Esophagus squamous epithelium (tissue), 5 donors: ENCODE data around the gene HGF. TPM values are rescaled to one million over a fixed set of nuclear protein-coding genes. Genes with fewer than 3 reads are reported as not detected.

ENCODE experiments used
- DNase-seq: peaks from one replicate; lab custom pipeline; 2025; lab: John Stamatoyannopoulos, UW
- H3K27ac ChIP-seq, 4 donors: fragments of 200-600 bp; sonication (generic); one replicate each; pipeline ENCODE4 v1.5.1; 2016 to 2019; ENCODE audit warnings: mild to moderate bottlenecking in 1 of 4
- H3K27me3 ChIP-seq, 4 donors: fragments of 200-600 bp; sonication (generic); 1 replicate in 3 of 4; 2 replicates in 1 of 4; pipeline versions ENCODE4 v1.5.1 to v1.6.0; 2017 to 2021; ENCODE audit warnings: antibody characterized with exemption in 1 of 4
- H3K36me3 ChIP-seq, 3 donors: fragments of 200-600 bp; sonication (generic); one replicate each; pipeline ENCODE4 v1.5.1; 2016 to 2019
- H3K4me1 ChIP-seq, 3 donors: fragments of 200-600 bp; sonication (generic); one replicate each; pipeline ENCODE4 v1.5.1; 2017 to 2019
- H3K4me3 ChIP-seq, 4 donors: fragments of 200-600 bp; sonication (generic); 1 replicate in 3 of 4; 2 replicates in 1 of 4; pipeline ENCODE4 v1.5.1; 2016 to 2019; ENCODE audit warnings: mild to moderate bottlenecking in 2 of 4, moderate library complexity in 1 of 4
- H3K9me3 ChIP-seq, 3 donors: fragments of 200-600 bp; sonication (generic); one replicate each; pipeline ENCODE4 v1.5.1; 2016 to 2019
- CTCF ChIP-seq, 6 experiments: fragments of 450-650 bp in 4 of 6; fragments of 200-600 bp in 2 of 6; sonication (generic) in 2 of 6; IDR thresholded peaks; one replicate each; pipeline ENCODE4 v1.5.1; 2016 to 2019; ENCODE audit warnings: antibody characterized with exemption in 6 of 6, mild to moderate bottlenecking in 4 of 6, moderate library complexity in 4 of 6
- POLR2A ChIP-seq, 4 donors: fragments of 450-650 bp; IDR thresholded peaks; one replicate each; pipeline ENCODE4 v1.6.1; 2017; ENCODE audit warnings: antibody characterized with exemption in 4 of 4, mild to moderate bottlenecking in 4 of 4, moderate library complexity in 3 of 4
- WGBS, 2 donors: methylation state at CpG; one replicate each; pipeline ENCODE4 v1.1.5; 2018; 5-methylcytosine and 5-hydroxymethylcytosine counted together
- intact Hi-C: fragments of 100-400 bp; cut with DNase I; formaldehyde crosslinking; loops from one replicate; pipeline ENCODE4 v1.15.0; 2022
- total RNA-seq, 4 donors: library from RNA; depleted of rRNA; stranded (reverse); fragments of >200 nt; gene quantifications; one replicate each; pipeline ENCODE4 v1.1.0, GENCODE V29; 2016
- donor health status: DM: yes; HTN: yes; CAD: no.

Gene HGF
- total RNA-seq, 4 donors from 2014 or later, result 0.30 to 4.4 (median 0.95) TPM

GRCh38 chr7:81745637-81746036 is 24.2 kb downstream of the HGF start:
- Histone ChIP-seq H3K27me3 (no peaks in the 10 kb centered on the region), H3K4me1 (no peaks in the 10 kb centered on the region), H3K36me3 (no peaks in the 10 kb centered on the region), H3K27ac (no peak overlapping the region), H3K4me3 (no peak overlapping the region), H3K9me3 (no peaks in the 10 kb centered on the region)
- intact Hi-C loops, result no loop called here
- no peak for DNase-seq
- no peak for TF ChIP-seq CTCF (IDR thresholded peaks at IDR 0.05)
- no peak for TF ChIP-seq POLR2A (IDR thresholded peaks at IDR 0.05)
- WGBS, 2 donors, result 81 to 97% methylated on average over 2 of the region's 2 CpGs

GRCh38 chr7:81744389-81744788 is 25.5 kb downstream of the HGF start:
- no peaks in the 10 kb centered on the region for H3K36me3 ChIP-seq
- no peak overlapping the region for H3K27ac ChIP-seq
- TF ChIP-seq POLR2A (IDR thresholded peaks at IDR 0.05), result no peak
- no peak for TF ChIP-seq CTCF (IDR thresholded peaks at IDR 0.05)
- intact Hi-C loops, result no loop called here
- no peak overlapping the region for H3K4me3 ChIP-seq
- no peak for DNase-seq
- no peaks in the 10 kb centered on the region for H3K27me3 ChIP-seq
- H3K9me3 ChIP-seq, result no peaks in the 10 kb centered on the region
- no peaks in the 10 kb centered on the region for H3K4me1 ChIP-seq

- no peaks in the 10 kb centered on the region for H3K36me3 ChIP-seq
- no peaks in the 10 kb centered on the region for H3K4me1 ChIP-seq
- intact Hi-C loops, result no loop called here
- H3K4me3 ChIP-seq, result no peak overlapping the region
- TF ChIP-seq POLR2A (IDR thresholded peaks at IDR 0.05) (no peak), CTCF (IDR thresholded peaks at IDR 0.05) (no peak)
- H3K27ac ChIP-seq, result no peak overlapping the region
- no peak for DNase-seq
- H3K27me3 ChIP-seq, result no peaks in the 10 kb centered on the region
- 71 to 72% methylated on average over 4 of the region's 4 CpGs for WGBS, 2 donors
- H3K9me3 ChIP-seq, result no peaks in the 10 kb centered on the region
Observed at GRCh38 chr7:81743665-81744064, 26.2 kb downstream of the HGF start.

- DNase-seq, result no peak
- WGBS, 2 donors, result 82 to 84% methylated on average over 9 of the region's 9 CpGs
- H3K36me3 ChIP-seq, result no peaks in the 10 kb centered on the region
- no peak overlapping the region for H3K4me3 ChIP-seq
- intact Hi-C loops, result no loop called here
- no peaks in the 10 kb centered on the region for H3K27me3 ChIP-seq
- no peaks in the 10 kb centered on the region for H3K4me1 ChIP-seq
- no peak overlapping the region for H3K27ac ChIP-seq
- TF ChIP-seq POLR2A (IDR thresholded peaks at IDR 0.05), result no peak
- no peak for TF ChIP-seq CTCF (IDR thresholded peaks at IDR 0.05)
- no peaks in the 10 kb centered on the region for H3K9me3 ChIP-seq
Observed at GRCh38 chr7:81743201-81743600, 26.6 kb downstream of the HGF start.

- Histone ChIP-seq H3K36me3 (no peaks in the 10 kb centered on the region), H3K9me3 (no peaks in the 10 kb centered on the region), H3K4me3 (no peak overlapping the region), H3K27me3 (no peaks in the 10 kb centered on the region), H3K27ac (no peak overlapping the region), H3K4me1 (no peaks in the 10 kb centered on the region)
- intact Hi-C loops, result no loop called here
- no peak for DNase-seq
- TF ChIP-seq POLR2A (IDR thresholded peaks at IDR 0.05), result no peak
- no peak for TF ChIP-seq CTCF (IDR thresholded peaks at IDR 0.05)
Observed at GRCh38 chr7:81740403-81740802, 29.4 kb downstream of the HGF start.
